Loucy (cell line): ENCODE results near the gene SKP2.

ENCODE experiments used
- CTCF ChIP-seq: fragments of 200-600 bp; sonication (generic); conservative IDR thresholded peaks from 2 replicates; pipeline ENCODE4 v1.5.1; 2014; ENCODE audit warnings: mild to moderate bottlenecking, antibody characterized with exemption, low read length
- EZH2phosphoT487 ChIP-seq: fragments of 200-600 bp; IDR thresholded peaks from 2 replicates; pipeline ENCODE4 v1.6.1; 2018; ENCODE audit warnings: antibody characterized with exemption, mild to moderate bottlenecking, moderate library complexity, borderline replicate concordance

GRCh38 chr5:36138900-36139683, 12.8 kb upstream of the SKP2 start:
- TF ChIP-seq CTCF (no peak), EZH2phosphoT487 (no peak)
